HG03469 (cell line): ENCODE results near the gene C5orf52.
"Not testable (repeated sequence)": the region's sequence is repeated elsewhere in the genome, so short reads cannot be mapped to it uniquely, and the experiment has no call there.

Experiments used
- ATAC-seq: cut with Tn5 transposase; IDR thresholded peaks from one replicate; pipeline ENCODE4 v1.9.1; 2021; ENCODE audit warnings: mild to moderate bottlenecking, moderate library complexity, moderate number of reproducible peaks; ENCODE audit not compliant: unreplicated experiment

C5orf52 gene

DNA sequence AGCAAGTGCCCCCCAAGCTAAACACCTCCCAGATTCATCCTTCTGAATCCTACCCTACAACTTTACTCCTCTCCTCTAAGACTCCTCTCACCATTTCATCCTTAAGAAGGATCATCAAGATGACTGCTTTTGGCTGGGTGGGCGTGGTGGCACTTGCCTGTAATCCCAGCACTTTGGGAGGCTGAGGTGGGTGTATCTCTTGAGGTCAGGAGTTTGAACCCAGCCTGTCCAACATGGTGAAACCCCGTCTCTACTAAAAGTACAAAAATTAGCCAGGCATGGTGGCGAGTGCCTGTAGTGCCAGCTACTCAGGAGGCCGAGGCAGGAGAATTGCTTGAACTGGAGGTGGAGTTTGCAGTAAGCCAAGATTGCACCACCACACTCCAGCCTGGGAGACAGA, 3.0 kb downstream of the C5orf52 start:
- not testable (repeated sequence) for ATAC-seq

GRCh38 chr5:157677931-157678330, 6.6 kb downstream of the C5orf52 start:
- ATAC-seq, result no peak

GRCh38 chr5:157679801-157680200, 8.5 kb downstream of the C5orf52 start:
- ATAC-seq, result no peak

GRCh38 chr5:157680239-157680638, 8.9 kb downstream of the C5orf52 start:
- ATAC-seq, result no peak

GRCh38 chr5:157681048-157681447, 9.7 kb downstream of the C5orf52 start:
- ATAC-seq, result no peak

DNA sequence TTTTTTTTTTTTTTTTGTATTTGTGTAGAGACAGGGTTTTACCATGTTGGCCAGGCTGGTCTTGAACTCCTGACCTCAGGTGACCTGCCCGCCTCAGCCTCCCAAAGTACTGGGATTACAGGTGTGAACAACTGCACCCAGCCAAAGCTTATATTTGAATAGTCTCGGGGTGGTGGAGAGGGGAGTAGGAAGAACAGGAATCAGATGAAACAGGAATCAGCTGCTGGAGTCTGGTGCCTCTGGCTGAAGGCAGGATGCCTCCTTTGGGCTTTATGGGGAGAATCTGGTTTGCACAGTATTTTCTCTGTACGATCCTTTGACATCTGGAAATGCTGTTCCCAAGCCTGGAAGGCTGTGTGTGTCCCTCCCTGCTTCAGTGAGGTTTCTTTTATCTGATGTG, 10.9 kb downstream of the C5orf52 start:
- ATAC-seq, result no peak

DNA sequence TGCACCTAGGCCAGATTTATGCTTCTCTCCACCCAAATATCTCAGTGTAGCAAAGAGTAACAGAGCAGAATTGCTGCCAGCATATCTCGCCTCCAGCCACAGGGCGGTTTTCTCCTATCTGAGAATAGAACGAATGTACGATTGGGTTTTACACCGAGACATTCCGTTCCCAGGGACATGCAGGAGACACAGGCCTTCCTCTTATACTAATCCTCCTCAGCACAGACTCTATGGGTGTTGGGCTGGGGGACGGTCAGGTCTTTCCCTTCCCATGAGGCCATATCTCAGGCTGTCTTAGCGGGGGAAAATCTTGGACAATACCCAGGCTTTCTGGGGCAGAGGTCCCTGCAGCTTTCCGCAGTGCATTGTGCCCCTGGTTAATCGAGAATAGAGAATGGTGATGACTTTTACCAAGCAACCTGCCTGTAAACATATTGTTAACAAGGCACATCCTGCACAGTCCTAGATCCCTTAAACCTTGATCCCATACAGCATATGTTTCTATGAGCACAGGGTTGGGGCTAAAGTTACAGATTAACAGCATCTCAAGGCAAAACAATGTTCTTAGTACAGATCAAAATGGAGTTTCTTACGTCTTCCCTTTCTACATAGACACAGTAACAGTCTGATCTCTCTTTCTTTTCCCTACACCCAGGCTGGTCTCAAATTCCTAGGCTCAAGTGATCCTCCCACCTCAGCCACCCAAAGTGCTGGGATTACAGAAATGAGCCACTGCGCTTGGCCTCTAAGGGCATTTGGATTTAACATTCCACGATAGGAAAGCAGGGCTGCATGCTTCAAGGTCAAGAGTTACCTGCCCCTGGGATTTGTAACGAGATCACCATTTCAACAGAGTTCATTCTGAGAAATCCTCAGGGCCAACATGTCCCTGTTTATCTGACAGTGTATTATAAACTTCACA, 15.2 kb downstream of the C5orf52 start:
- ATAC-seq, result not testable (repeated sequence)

DNA sequence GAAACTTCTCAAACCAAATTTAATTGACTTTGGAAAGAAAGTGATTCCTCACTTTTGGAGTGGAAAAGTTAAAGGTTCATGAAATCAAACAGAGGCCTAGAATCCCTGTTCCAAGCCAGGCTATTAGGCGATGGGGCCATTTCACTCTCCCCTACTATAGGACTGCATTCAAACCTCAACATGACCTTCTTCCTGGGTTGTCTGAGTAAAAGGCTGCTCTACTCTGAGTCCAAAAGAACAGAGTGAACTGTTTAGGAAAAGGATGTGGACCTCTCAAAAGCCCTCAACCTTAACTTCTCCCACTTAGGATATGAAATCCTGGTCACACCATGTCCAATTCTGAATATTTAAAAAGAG, 15.8 kb downstream of the C5orf52 start:
- ATAC-seq, result no peak

DNA sequence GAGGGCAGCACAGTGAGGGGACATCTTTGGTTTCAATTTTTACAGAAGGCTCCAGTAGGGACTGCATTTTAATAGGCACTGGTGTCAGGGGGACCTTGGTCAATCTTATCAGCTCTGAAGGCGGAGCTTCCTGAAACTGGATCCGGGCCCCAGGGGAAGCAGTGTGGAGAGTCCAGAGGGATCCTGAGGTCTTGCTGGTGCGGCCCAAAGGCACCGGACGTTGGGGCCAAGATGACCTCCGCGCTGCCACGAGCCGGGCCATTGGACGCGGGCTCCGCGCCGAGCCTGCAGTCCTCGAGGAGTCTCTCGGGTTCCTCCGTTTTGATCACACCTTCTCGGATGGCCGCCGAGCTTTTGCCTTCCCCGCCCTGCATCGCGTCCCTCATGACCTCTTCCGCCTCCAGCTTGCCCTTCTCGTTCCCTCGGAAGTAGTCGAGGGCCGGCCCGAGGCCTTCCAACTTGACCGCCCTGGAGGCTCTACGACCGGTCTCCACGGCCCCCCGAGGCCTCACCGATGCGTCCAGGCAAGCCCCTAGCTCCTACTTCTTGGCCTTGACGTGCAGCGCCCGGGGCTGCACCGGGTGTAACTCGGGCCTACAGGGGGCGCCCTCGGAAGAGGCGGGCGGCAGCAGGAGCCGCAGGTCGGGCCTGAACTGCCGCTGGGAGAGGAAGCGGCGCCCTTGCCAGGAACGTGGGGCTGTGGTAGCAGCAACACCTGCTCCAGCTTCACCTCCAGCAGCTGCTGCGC, 18.8 kb downstream of the C5orf52 start:
- no peak for ATAC-seq

- ATAC-seq, result no peak
Observed at GRCh38 chr5:157690690-157691433, 19.5 kb downstream of the C5orf52 start.

GRCh38 chr5:157693816-157694215, 22.5 kb downstream of the C5orf52 start:
- ATAC-seq, result not testable (repeated sequence)

- ATAC-seq, result not testable (repeated sequence)
Observed at GRCh38 chr5:157696154-157696553, 24.8 kb downstream of the C5orf52 start.

GRCh38 chr5:157698674-157699073, 27.3 kb downstream of the C5orf52 start:
- ATAC-seq, result not testable (repeated sequence)

GRCh38 chr5:157703736-157704135, 32.4 kb downstream of the C5orf52 start:
- ATAC-seq, result no peak

GRCh38 chr5:157708866-157709265, 37.5 kb downstream of the C5orf52 start:
- ATAC-seq, result no peak

- no peak for ATAC-seq
Observed at GRCh38 chr5:157709346-157709745, 38.0 kb downstream of the C5orf52 start.

- no peak for ATAC-seq
Observed at GRCh38 chr5:157710431-157710830, 39.1 kb downstream of the C5orf52 start.

DNA sequence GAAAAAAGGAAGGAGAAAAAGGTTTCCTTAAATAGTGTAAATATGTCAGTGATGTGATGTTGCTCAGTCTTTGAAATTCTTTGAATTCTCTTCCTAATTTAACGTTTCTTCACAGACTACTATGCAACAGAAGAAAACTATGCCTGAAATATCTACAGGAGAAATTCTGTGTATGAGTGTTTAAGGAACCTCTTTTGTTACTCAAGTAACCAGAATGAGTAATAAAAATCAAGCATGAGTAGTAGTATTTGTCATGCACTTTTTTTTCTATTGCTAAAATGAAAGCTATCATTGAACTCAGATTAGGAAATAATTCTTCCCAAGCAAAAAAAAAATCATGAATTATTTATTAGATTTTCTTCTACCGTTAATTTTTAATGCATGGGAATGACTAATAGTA, 39.5 kb downstream of the C5orf52 start:
- no peak for ATAC-seq

DNA sequence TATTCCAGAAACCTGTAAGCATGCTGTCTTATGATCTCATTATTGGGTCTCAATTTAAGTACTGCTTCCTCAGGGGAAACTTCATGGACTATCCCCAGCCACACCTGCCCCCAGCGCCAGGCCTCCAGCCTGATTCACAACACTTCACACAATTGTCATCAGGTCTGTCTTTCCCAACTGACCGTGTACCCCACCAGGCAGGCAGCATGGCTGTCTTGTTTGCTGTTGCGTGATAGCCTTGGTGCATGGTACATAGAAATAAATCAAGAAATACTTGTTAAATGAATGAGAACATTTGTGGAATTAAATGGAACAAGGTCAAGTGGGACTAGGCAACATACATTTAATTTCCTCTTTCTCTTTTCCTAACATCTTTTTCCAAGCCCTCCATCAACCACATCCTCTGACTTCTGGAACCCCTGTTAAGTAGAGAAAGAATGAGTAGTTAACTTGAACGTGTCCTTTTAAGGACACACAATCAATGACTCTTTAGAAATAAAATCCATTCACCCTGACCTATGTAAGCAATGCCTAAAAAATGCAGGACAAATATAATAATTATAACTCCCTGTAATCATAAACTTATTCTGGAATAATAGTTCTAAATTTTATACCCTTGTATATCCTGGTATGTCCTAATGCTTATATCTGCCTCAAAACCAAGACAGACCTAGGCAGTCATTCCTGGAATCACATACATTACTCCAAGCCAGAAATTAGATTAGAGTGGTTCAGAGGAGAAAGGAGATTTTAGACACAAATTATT, 42.7 kb downstream of the C5orf52 start:
- ATAC-seq, result no peak

DNA sequence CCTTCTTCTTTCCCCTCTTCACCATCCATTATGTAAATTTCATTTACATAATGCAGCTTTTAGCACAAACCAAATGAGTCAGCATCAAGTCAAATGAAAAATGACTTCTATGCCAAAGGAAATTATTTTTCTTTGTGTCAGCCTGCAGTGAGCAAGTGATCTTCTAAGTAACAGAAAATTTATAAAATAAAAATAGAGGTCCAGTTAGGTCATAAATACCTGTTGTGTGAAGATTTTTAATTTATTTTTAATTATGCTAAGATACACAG, 43.2 kb downstream of the C5orf52 start:
- no peak for ATAC-seq

DNA sequence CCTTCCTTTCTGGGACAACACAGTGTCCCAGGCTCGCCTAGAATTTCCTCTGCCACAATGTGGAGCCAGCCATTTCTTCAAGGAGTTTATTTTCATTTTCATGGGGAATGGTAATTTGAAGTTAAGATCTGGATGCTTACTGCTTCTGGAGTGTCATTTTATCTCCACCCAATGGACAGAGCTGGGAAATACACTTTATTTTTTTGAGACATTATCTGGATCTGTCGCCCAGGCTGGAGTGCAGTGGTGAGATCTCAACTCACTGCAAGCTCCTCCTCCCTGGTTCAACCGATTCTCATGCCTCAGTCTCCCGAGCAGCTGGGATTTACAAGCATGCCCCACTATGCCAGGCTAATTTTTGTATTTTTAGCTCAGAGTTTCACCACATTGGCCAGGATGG, 47.2 kb downstream of the C5orf52 start:
- ATAC-seq, result no peak
